ENCODE data around the gene ARRB1. TPM values are rescaled to one million over a fixed set of nuclear protein-coding genes. Genes with fewer than 3 reads are reported as not detected.
A peak's percentile ranks its signal among the peaks of the same experiment; 100 is the strongest.

ARRB1 gene
- total and polyA plus RNA-seq, 2 of the 13 experiments (the other 11 are each of a cell fraction or from before 2014, with no cell fraction given) = 22.5 to 35.7 TPM

DNA sequence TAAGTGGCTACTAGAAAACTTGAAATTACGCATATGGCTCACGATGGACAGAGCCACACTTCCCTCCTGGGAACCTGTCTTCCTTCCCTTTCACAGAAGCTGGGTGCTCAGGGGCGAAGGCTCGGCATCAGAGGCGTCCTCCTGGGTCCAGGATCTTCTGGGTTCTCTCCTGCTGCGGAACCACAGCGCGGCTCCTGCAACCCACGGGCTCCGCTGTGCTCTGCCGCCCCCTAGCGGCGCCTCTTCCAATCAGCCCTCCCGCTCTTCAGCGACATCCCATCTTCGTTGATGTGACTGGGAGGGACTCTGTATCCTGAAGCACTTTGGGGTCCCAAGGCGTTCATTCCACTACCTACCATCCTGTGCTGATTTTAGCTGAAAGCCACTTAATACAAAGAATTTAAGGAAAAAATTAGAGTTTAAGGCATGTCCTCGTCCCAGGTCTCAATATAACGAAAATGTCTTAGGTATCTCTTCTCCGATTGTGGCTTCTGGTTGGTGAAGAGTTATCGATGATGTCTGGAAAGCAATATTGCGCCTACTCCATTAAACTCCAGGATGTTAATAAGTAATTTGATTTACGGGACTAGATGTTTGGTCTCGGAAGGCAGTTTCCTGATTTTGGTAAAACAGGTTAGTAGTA is 33.1 kb upstream of the ARRB1 start (continued):
- TF ChIP-seq RNF2 (conservative IDR thresholded peaks at IDR 0.05; ENCODE audit: low read depth) (no peak), HNRNPH1 (optimal IDR thresholded peaks at IDR 0.05; ENCODE audit: low read depth, low read length) (no peak), ZNF879 (CRISPR knock-in tag; IDR thresholded peaks at IDR 0.05) (no peak), MYC (CRISPR knock-in tag; IDR thresholded peaks at IDR 0.05; ENCODE audit: borderline replicate concordance) (no peak), PRPF4 (IDR thresholded peaks at IDR 0.05; ENCODE audit: low read depth, low read length, poor library complexity, severe bottlenecking) (no peak), ATAD3A (CRISPR knock-in tag; IDR thresholded peaks at IDR 0.05) (no peak), NFIC (IDR thresholded peaks at IDR 0.05; ENCODE audit: low read length) (no peak), HDAC2 (CRISPR knock-in tag; IDR thresholded peaks at IDR 0.05) (peak; percentile 76), RELA (CRISPR knock-in tag; IDR thresholded peaks at IDR 0.05) (0 out of 2 replicates have a peak, but pooled peaks have one; percentile 39), RAD21 (CRISPR knock-in tag; IDR thresholded peaks at IDR 0.05) (peak; percentile 97), CREM (IDR thresholded peaks at IDR 0.05) (no peak), CREM (CRISPR knock-in tag; IDR thresholded peaks at IDR 0.05) (no peak), ZSCAN31 (CRISPR knock-in tag; IDR thresholded peaks at IDR 0.05; ENCODE audit: low read depth) (no peak), NFE2L2 (IDR thresholded peaks at IDR 0.05; ENCODE audit: low read length) (no peak; the same call in 1 of the 2 replicates), JDP2 (CRISPR knock-in tag; IDR thresholded peaks at IDR 0.05; ENCODE audit: borderline replicate concordance) (no peak), ZNF264 (CRISPR knock-in tag; IDR thresholded peaks at IDR 0.05) (no peak), ISL2 (CRISPR knock-in tag; IDR thresholded peaks at IDR 0.05) (0 out of 2 replicates have a peak, but pooled peaks have one; percentile 24), SRF (IDR thresholded peaks at IDR 0.05; ENCODE audit: low read depth, low read length) (no peak)
- TF ChIP-seq, protein P1, sequence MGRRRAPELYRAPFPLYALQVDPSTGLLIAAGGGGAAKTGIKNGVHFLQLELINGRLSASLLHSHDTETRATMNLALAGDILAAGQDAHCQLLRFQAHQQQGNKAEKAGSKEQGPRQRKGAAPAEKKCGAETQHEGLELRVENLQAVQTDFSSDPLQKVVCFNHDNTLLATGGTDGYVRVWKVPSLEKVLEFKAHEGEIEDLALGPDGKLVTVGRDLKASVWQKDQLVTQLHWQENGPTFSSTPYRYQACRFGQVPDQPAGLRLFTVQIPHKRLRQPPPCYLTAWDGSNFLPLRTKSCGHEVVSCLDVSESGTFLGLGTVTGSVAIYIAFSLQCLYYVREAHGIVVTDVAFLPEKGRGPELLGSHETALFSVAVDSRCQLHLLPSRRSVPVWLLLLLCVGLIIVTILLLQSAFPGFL (CRISPR knock-in tag; IDR thresholded peaks at IDR 0.05) = no peak
- TF ChIP-seq, protein P2, sequence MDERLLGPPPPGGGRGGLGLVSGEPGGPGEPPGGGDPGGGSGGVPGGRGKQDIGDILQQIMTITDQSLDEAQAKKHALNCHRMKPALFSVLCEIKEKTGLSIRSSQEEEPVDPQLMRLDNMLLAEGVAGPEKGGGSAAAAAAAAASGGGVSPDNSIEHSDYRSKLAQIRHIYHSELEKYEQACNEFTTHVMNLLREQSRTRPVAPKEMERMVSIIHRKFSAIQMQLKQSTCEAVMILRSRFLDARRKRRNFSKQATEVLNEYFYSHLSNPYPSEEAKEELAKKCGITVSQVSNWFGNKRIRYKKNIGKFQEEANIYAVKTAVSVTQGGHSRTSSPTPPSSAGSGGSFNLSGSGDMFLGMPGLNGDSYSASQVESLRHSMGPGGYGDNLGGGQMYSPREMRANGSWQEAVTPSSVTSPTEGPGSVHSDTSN (CRISPR knock-in tag; IDR thresholded peaks at IDR 0.05) = no peak
- TF ChIP-seq, protein P3, sequence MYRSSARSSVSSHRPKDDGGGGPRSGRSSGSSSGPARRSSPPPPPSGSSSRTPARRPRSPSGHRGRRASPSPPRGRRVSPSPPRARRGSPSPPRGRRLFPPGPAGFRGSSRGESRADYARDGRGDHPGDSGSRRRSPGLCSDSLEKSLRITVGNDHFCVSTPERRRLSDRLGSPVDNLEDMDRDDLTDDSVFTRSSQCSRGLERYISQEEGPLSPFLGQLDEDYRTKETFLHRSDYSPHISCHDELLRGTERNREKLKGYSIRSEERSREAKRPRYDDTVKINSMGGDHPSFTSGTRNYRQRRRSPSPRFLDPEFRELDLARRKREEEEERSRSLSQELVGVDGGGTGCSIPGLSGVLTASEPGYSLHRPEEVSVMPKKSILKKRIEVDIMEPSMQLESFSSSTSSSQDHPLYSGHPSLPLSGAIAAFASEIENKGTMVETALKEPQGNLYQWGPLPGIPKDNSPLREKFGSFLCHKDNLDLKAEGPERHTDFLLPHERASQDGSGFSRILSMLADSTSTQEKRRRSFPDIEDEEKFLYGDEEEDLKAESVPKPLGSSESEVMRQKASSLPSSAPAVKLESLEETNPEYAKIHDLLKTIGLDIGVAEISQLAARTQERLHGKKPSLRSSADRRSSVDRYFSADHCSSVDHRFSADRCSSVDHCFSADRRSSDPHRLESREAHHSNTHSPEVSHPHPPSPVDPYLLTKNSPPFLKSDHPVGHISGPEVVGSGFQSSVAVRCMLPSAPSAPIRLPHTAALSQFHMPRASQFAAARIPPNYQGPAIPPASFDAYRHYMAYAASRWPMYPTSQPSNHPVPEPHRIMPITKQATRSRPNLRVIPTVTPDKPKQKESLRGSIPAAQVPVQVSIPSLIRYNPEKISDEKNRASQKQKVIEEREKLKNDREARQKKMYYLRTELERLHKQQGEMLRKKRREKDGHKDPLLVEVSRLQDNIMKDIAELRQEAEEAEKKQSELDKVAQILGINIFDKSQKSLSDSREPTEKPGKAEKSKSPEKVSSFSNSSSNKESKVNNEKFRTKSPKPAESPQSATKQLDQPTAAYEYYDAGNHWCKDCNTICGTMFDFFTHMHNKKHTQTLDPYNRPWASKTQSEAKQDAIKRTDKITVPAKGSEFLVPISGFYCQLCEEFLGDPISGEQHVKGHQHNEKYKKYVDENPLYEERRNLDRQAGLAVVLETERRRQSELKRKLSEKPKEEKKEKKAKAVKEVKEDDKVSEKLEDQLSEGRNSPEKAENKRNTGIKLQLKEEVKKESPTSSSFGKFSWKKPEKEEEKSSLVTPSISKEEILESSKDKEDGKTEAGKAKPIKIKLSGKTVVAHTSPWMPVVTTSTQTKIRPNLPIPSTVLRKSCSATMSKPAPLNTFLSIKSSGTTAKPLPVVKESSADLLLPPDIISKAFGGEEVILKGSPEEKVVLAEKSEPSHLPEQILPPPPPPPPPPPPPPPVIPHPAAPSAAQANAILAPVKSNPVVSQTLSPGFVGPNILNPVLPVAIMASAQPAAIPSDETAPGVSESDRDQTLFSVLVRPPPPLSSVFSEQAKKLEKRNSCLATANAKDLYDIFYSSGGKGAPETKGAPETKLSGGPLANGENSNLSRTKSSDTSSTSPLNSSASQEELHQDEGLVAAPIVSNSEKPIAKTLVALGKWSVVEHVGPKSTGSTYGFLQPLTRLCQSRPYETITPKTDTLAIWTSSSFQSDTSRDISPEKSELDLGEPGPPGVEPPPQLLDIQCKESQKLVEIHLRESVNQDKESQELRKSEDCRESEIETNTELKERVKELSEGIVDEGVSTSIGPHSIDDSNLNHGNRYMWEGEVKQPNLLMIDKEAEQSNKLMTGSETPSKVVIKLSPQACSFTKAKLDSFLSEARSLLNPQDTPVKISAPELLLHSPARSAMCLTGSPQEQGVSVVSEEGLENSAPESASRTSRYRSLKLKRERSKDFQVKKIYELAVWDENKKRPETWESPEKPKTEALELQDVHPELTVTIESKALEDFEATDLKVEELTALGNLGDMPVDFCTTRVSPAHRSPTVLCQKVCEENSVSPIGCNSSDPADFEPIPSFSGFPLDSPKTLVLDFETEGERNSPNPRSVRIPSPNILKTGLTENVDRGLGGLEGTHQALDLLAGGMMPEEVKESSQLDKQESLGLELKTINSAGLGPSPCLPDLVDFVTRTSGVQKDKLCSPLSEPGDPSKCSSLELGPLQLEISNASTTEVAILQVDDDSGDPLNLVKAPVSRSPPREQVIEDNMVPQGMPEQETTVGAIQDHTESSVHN (CRISPR knock-in tag; IDR thresholded peaks at IDR 0.05) = no peak
- TF ChIP-seq, protein P4, sequence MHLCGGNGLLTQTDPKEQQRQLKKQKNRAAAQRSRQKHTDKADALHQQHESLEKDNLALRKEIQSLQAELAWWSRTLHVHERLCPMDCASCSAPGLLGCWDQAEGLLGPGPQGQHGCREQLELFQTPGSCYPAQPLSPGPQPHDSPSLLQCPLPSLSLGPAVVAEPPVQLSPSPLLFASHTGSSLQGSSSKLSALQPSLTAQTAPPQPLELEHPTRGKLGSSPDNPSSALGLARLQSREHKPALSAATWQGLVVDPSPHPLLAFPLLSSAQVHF (CRISPR knock-in tag; IDR thresholded peaks at IDR 0.05) = no peak
